22Rv1 (cell line): Measurements from ENCODE around the gene SUGCT.
A peak's percentile ranks its signal among the peaks of the same experiment; 100 is the strongest.
"Not testable (repeated sequence)": the region's sequence is repeated elsewhere in the genome, so short reads cannot be mapped to it uniquely, and the experiment has no call there.

ENCODE experiments used
- H3K27ac ChIP-seq: fragments of 450-650 bp; 2 replicates; pipeline ENCODE4 v1.5.1; 2017
- CTCF ChIP-seq: fragments of 450-650 bp; IDR thresholded peaks from 2 replicates; pipeline ENCODE4 v1.5.1; 2017; ENCODE audit warnings: mild to moderate bottlenecking
- ZFX ChIP-seq: fragments of 450-650 bp; IDR thresholded peaks from 2 replicates; pipeline ENCODE4 v1.6.1; 2017; ENCODE audit warnings: antibody characterized with exemption, borderline replicate concordance

The SUGCT gene

GRCh38 chr7:40595129-40595528, 460.3 kb downstream of the SUGCT start:
- no peak for TF ChIP-seq CTCF
- TF ChIP-seq ZFX, result no peak
- no peak overlapping the region for H3K27ac ChIP-seq

GRCh38 chr7:40595832-40596231, 461.0 kb downstream of the SUGCT start:
- TF ChIP-seq CTCF, result no peak
- TF ChIP-seq ZFX, result no peak
- H3K27ac ChIP-seq, result no peak overlapping the region

- no peak overlapping the region for H3K27ac ChIP-seq
- TF ChIP-seq ZFX, result no peak
- TF ChIP-seq CTCF, result no peak
Observed at GRCh38 chr7:40597517-40597916, 462.7 kb downstream of the SUGCT start.

- H3K27ac ChIP-seq, result no peak overlapping the region
- TF ChIP-seq CTCF (no peak), ZFX (no peak)
Observed at GRCh38 chr7:40598915-40599314, 464.1 kb downstream of the SUGCT start.

GRCh38 chr7:40599836-40600235, 465.0 kb downstream of the SUGCT start:
- H3K27ac ChIP-seq, result no peak overlapping the region
- TF ChIP-seq ZFX, result no peak
- no peak for TF ChIP-seq CTCF

- H3K27ac ChIP-seq, result not testable (repeated sequence)
Observed at GRCh38 chr7:40602351-40602750, 467.5 kb downstream of the SUGCT start.

- H3K27ac ChIP-seq, result no peak overlapping the region
- TF ChIP-seq ZFX (no peak), CTCF (peak; percentile 97)
Observed at GRCh38 chr7:40604601-40605438, 470.0 kb downstream of the SUGCT start.
